ENCODE measurements around the gene CRYBG2. TPM values are rescaled to one million over a fixed set of nuclear protein-coding genes. Genes with fewer than 3 reads are reported as not detected.
"Not testable (repeated sequence)": the region's sequence is repeated elsewhere in the genome, so short reads cannot be mapped to it uniquely, and the experiment has no call there.

CRYBG2 gene
- total and polyA plus RNA-seq, 4 donors, result 0.30 to 2.3 (median 1.3) TPM

DNA sequence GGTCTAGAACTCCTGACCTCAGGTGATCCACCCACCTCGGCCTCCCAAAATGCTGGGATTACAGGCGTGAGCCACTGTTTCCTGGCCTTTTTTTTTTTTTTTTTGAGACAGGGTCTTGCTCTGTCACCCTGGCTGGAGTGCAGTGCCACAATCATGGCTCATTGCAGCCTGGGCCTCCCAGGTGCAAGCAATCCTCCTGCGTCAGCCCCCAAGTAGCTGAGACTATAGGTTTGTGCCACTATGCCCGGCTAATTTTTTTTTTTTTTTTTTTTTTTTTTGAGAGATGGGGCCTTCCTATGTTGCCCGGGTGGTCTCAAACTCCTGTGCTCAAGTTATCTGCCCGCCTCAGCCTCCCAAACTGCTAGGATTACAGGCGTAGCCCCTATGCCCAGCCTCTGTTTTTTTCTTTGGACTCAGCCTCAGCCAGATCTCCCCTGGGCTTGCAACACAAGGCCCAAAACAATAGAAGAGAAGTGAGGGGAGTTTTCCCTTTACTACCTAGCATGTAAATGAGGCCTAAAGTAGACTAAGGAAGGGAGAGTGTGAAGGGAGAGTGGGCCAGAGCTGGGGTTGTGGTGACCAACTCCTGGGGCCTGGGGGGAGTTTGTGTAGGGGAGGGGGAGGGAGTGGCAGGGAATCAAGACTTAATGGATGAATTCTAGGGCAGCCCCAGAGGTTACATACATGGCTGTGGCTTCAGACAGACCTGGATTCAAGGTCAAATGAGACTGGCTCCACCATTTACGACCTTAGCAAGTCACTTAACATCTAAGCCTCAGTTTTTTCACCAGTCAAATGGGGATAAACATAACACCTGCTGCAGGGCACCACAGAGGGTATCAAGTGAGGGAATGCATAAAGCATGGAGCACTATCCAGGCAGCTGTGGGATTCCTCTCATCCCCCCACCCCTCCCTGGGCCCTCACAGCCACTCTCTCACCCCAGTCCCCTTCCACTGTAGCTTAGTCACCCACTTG, 37.8 kb downstream of the CRYBG2 start:
- Histone ChIP-seq H3K27me3 (ENCODE audit: control insufficient read depth, insufficient read depth, low read length) (no peaks in the 10 kb centered on the region), H3K4me3 (ENCODE audit: low read depth, low read length) (no peak overlapping the region), H3K4me1 (ENCODE audit: control insufficient read depth, insufficient read depth, low read length) (no peaks in the 10 kb centered on the region), H3K9me3 (ENCODE audit: control insufficient read depth, insufficient read depth, low read length) (no peaks in the 10 kb centered on the region), H3K27ac (ENCODE audit: low read depth, low read length) (no peak overlapping the region), H3K36me3 (ENCODE audit: control insufficient read depth, insufficient read depth, low read length) (no peaks in the 10 kb centered on the region)
- no peak for DNase-seq (ENCODE audit: low read depth in 4 of 6, low spot score in 6 of 6)
- WGBS (ENCODE audit: insufficient coverage), result 85% methylated on average over 3 of the region's 8 CpGs

DNA sequence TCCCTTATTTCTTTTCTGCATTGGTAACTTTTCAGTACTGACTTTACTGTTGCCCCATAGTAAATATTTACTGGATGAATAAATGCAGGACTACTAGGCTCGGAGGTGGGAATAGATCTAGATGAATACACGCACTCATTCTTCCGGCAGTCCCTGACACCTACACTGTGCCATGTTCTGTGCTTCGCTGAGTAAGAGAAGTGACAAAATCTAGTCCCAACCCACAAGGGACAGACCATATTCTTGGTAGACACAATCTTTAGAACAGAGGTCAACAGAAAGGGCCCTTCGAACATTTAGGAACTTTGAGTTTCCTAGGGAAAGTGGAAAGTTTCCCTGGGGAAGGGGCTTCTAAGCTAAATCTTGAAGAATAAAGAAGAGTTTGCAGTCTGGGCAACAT, 39.4 kb downstream of the CRYBG2 start:
- Histone ChIP-seq H3K27me3 (ENCODE audit: control insufficient read depth, insufficient read depth, low read length) (no peaks in the 10 kb centered on the region), H3K4me1 (ENCODE audit: control insufficient read depth, insufficient read depth, low read length) (no peaks in the 10 kb centered on the region), H3K27ac (ENCODE audit: low read depth, low read length) (no peak overlapping the region), H3K4me3 (ENCODE audit: low read depth, low read length) (no peak overlapping the region), H3K36me3 (ENCODE audit: control insufficient read depth, insufficient read depth, low read length) (no peaks in the 10 kb centered on the region), H3K9me3 (ENCODE audit: control insufficient read depth, insufficient read depth, low read length) (no peaks in the 10 kb centered on the region)
- DNase-seq (ENCODE audit: low read depth in 4 of 6, low spot score in 6 of 6), result no peak
- 100% methylated on average over 2 of the region's 5 CpGs for WGBS (ENCODE audit: insufficient coverage)

DNA sequence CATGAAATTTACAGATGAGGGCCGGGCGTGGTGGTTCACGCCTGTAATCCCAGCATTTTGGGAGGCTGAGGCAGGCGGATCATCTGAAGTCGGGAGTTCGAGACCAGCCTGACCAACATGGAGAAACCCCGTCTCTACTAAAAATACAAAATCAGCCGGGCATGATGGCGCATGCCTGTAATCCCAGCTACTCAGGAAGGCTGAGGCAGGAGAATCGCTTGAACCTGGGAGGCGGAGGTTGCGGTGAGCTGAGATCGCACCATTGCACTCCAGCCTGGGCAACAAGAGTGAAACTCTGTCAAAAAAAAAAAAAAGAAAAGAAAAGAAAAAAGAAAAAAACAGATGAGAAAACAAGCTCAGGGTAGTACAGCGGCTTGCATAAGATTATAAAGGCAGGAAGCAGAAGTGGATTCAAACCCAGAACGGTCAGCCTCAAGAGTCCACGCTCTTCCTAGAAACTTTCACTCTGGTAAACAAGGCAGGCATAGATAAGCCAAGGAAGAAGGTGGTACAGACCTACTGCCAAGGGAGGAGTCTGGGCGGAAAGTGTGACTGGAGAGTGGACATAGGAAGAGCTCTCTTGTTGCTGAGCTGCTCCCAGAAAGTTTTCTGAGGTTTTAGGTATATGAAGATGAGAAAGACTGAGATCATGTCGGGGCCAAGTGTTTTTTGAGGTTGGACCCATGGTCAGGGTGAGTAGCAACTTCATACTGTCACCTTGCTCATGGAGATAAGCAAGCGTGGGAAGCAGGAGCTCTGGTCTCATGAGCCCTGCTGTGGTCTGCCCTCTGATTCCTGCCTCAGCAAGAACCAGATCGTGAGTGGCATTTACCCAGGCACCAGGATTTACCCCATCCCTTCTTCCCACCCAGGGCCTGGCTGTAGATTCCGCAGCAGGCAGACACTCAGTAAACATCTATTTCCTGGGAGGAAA, 45.7 kb downstream of the CRYBG2 start:
- not testable (repeated sequence) for H3K27ac ChIP-seq (ENCODE audit: low read depth, low read length); H3K4me1 ChIP-seq (ENCODE audit: control insufficient read depth, insufficient read depth, low read length); H3K9me3 ChIP-seq (ENCODE audit: control insufficient read depth, insufficient read depth, low read length); DNase-seq (ENCODE audit: low read depth in 4 of 6, low spot score in 6 of 6); H3K4me3 ChIP-seq (ENCODE audit: low read depth, low read length); H3K27me3 ChIP-seq (ENCODE audit: control insufficient read depth, insufficient read depth, low read length); H3K36me3 ChIP-seq (ENCODE audit: control insufficient read depth, insufficient read depth, low read length)
- WGBS (ENCODE audit: insufficient coverage), result 91% methylated on average over 15 of the region's 21 CpGs

DNA sequence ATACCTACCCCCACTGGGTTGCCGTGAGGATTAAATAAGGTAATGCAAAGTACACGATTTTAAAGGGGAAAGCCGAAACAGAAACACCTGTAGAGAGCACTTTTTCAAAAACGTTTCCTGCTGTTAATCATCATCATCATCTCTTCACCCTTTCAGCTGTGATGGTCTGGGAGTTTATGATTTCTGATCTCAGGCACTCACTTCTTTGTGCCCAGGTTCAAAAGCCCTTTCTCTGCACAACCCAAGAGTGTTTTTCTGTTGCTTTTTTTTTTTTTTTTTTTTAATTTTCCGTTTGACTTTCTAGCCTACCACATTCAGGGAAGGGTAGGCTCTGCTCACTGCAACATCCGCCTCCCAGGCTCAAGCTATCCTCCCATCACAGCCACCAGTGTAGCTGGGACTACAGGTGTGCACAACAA, 46.6 kb downstream of the CRYBG2 start:
- Histone ChIP-seq H3K27ac (ENCODE audit: low read depth, low read length) (no peak overlapping the region), H3K4me3 (ENCODE audit: low read depth, low read length) (no peak overlapping the region), H3K9me3 (ENCODE audit: control insufficient read depth, insufficient read depth, low read length) (no peaks in the 10 kb centered on the region), H3K27me3 (ENCODE audit: control insufficient read depth, insufficient read depth, low read length) (no peaks in the 10 kb centered on the region), H3K36me3 (ENCODE audit: control insufficient read depth, insufficient read depth, low read length) (no peaks in the 10 kb centered on the region), H3K4me1 (ENCODE audit: control insufficient read depth, insufficient read depth, low read length) (peaks cover 9% of the 10 kb centered on the region)
- no peak for DNase-seq (ENCODE audit: low read depth in 4 of 6, low spot score in 6 of 6)
- WGBS (ENCODE audit: insufficient coverage), result no CpG with 5 or more reads among the region's 6 CpGs

DNA sequence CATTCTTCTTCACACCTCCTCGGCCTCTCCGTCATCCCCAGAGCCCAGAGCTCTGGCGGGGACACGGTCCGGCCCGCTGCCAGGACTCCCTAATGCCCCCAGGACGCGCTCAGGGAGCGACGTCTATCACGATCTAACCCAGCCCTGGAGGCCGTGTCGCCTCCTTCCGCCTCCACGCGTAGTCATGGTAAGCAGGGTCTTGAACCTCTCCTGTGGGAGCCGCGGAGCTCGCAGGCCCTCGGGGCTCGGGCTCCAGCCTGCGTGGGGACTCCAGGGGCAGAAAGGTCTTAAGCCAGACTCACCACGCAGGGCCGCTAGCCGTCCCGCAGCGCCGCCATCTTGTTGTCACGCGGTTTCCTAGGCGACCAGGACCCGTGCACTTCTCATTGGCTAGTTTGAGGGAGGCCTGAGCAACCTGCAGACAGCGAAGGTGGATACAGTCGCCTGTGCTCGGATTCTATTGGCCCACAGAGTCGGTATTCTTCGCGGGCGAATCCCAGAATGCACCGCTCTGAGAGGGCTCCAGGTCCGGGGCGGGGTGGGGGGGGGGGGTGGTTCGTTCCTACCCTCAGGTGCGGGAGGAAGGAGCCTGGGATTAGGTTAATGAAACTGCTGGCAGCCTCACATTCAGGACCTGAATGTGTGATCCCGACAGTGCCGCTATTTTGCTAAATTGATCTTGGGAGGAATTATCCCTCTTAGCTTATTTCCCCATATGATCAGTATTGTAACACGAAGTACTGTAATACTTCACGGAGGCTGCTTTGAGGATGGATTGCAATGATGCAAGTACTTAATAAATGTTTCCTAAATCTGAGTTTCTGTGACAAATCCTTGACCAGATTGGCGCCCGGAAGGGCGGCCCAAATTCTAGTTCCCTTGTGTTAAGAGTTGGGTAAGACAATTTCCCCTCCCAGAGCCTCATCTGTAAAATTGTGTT, 47.4 kb downstream of the CRYBG2 start, which contains the start of gene UBXN11:
TSS of gene UBXN11 (minus strand) at position 347 of the 940 bp plus-strand sequence. CDS start 3,753 bp downstream, outside the sequence.
- DNase-seq (ENCODE audit: low read depth in 4 of 6, low spot score in 6 of 6), result peak; percentile 78 to 99 (median 88)
- WGBS (ENCODE audit: insufficient coverage), result 0% methylated on average over 43 of the region's 51 CpGs

DNA sequence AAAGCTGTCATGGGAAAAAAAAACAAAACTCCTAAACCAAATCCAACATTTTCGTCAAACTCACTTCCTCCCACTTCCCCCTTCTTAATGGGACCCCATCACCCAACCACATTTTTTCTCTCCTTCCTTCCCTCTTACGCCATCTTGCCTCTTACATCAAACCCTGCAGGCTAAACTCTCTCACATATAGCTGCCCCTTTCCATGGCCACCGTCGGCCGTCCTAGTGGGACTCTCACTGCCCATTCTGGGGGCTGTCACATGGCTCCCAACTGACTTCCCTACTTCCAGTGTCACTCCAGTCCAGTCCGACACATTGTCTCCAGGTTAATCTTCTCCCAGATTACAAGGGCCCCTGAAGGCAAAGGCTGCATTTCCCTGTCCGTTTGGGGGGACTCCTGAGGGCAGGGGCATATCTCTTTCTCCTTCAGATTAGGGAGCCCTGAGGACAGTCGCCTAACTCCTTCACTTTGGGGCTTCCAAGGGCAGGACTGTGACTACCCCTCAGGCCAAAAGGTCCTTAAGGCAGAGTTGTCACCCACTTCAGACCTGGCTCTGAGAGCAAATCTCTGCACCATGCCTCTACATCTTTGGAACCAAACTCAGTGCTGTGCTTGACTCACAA, 48.2 kb downstream of the CRYBG2 start:
- H3K4me1 ChIP-seq (ENCODE audit: control insufficient read depth, insufficient read depth, low read length), result peaks cover 9% of the 10 kb centered on the region
- no peak for DNase-seq (ENCODE audit: low read depth in 4 of 6, low spot score in 6 of 6)
- whole genome bisulfite sequencing (ENCODE audit: insufficient coverage), result 29% methylated on average over 8 of the region's 8 CpGs
- peaks cover 7% of the 10 kb centered on the region for H3K36me3 ChIP-seq (ENCODE audit: control insufficient read depth, insufficient read depth, low read length)
- no peak overlapping the region for H3K27ac ChIP-seq (ENCODE audit: low read depth, low read length)
- no peaks in the 10 kb centered on the region for H3K9me3 ChIP-seq (ENCODE audit: control insufficient read depth, insufficient read depth, low read length)
- H3K4me3 ChIP-seq (ENCODE audit: low read depth, low read length), result peak overlapping the region; percentile 73
- no peaks in the 10 kb centered on the region for H3K27me3 ChIP-seq (ENCODE audit: control insufficient read depth, insufficient read depth, low read length)

More for the DNA sequence above, 47.4 kb downstream of the CRYBG2 start, which contains the start of gene UBXN11:
- Histone ChIP-seq H3K36me3 (ENCODE audit: control insufficient read depth, insufficient read depth, low read length) (no peaks in the 10 kb centered on the region), H3K27me3 (ENCODE audit: control insufficient read depth, insufficient read depth, low read length) (no peaks in the 10 kb centered on the region), H3K4me1 (ENCODE audit: control insufficient read depth, insufficient read depth, low read length) (peaks cover 9% of the 10 kb centered on the region), H3K9me3 (ENCODE audit: control insufficient read depth, insufficient read depth, low read length) (no peaks in the 10 kb centered on the region), H3K27ac (ENCODE audit: low read depth, low read length) (no peak within 1 kb of the TSS), H3K4me3 (ENCODE audit: low read depth, low read length) (peak within 1 kb of the TSS; percentile 73)

DNA sequence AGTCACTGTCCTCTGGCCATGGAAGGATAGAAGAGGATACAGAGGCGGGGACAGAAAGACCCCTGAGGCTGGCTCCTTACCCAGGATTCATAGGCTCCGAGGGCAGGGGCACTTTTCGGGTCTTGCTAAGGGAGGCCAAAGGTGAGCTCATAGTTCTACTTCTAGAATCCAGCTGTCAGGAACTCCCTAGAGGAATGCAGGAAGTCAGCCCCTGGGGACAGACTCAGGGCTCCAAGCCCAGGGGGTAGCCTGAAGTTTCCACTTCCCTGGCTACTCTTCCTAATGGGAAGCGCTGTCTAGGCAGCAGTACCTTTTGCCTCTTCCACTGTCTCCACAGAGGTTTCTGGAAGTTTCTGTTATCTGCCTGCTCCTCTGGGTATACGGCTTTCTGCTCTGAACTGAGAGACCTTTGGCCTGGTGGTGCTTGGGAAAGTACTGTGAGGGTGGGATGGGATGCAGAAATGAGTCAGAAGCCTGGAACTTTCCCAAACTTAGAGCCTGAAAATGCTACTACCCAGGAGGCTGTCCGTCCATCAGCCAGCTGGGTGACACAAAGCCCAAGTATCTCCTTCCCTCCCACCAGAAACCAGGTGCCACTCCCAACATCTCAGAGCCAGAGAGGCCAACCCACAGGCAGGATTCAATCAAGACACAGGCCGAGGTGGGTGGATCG, 51.1 kb downstream of the CRYBG2 start:
- WGBS (ENCODE audit: insufficient coverage), result 84% methylated on average over 6 of the region's 8 CpGs
- no peak overlapping the region for H3K27ac ChIP-seq (ENCODE audit: low read depth, low read length)

DNA sequence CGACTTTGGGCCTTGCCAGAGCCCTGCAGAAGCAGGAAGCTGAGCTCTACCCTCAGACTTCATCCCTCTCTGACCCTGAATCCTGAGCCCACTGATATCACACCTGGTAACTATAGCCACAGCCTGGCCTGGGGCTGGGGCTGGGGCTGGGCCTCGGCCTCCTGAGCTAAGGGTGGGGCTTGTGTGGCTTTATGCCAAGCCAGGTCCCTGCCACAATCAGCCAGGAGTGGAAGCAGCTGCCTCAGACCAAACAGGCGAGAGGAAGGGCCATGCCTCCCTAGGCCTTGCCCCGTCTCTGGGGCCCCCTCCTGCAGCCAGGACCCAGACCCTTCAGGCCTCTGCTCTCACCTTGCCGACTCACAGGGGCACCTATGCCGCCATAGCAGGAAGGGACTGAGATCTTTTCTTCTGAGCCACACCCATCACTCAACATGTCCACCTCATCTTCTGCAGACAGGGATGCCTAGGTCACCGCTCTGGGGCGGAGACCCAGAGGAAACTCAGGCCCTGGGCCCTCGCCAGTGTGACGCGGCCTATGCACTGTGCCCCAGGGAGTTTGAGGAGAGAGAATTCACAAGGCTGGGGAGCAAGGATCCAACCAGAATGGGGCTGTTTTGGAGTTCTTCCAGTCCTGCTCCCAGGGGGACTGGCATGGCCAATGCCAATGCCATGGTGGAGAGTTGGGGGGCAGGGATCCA, 53.2 kb downstream of the CRYBG2 start:
- no peak for DNase-seq (ENCODE audit: low read depth in 4 of 6, low spot score in 6 of 6)
- Histone ChIP-seq H3K4me1 (ENCODE audit: control insufficient read depth, insufficient read depth, low read length) (peaks cover 3% of the 10 kb centered on the region), H3K27me3 (ENCODE audit: control insufficient read depth, insufficient read depth, low read length) (no peaks in the 10 kb centered on the region), H3K4me3 (ENCODE audit: low read depth, low read length) (no peak overlapping the region), H3K27ac (ENCODE audit: low read depth, low read length) (no peak overlapping the region), H3K9me3 (ENCODE audit: control insufficient read depth, insufficient read depth, low read length) (no peaks in the 10 kb centered on the region), H3K36me3 (ENCODE audit: control insufficient read depth, insufficient read depth, low read length) (peaks cover 36% of the 10 kb centered on the region)
- WGBS (ENCODE audit: insufficient coverage), result 93% methylated on average over 10 of the region's 11 CpGs

More for the DNA sequence above, 51.1 kb downstream of the CRYBG2 start:
- Histone ChIP-seq H3K36me3 (ENCODE audit: control insufficient read depth, insufficient read depth, low read length) (peaks cover 16% of the 10 kb centered on the region), H3K9me3 (ENCODE audit: control insufficient read depth, insufficient read depth, low read length) (no peaks in the 10 kb centered on the region), H3K4me1 (ENCODE audit: control insufficient read depth, insufficient read depth, low read length) (peaks cover 9% of the 10 kb centered on the region), H3K4me3 (ENCODE audit: low read depth, low read length) (no peak overlapping the region), H3K27me3 (ENCODE audit: control insufficient read depth, insufficient read depth, low read length) (no peaks in the 10 kb centered on the region)
- no peak for DNase-seq (ENCODE audit: low read depth in 4 of 6, low spot score in 6 of 6)

Data from spinal cord (tissue), 10 donors.